Mesenchymal stem cell (in vitro differentiated cells and primary cell): ENCODE results near the gene RBMS3.

ENCODE experiments used
- DNase-seq: peaks from one replicate; pipeline ENCODE4 v3.0.0-alpha.2; 2013
- H2AFZ ChIP-seq: one replicate; pipeline ENCODE4 v1.6.1; 2013; ENCODE audit warnings: low read depth, mild to moderate bottlenecking, control low read depth, inconsistent platforms, low read length, moderate library complexity
- H2AK5ac ChIP-seq: 2 replicates; pipeline ENCODE4 v1.6.1; 2013; ENCODE audit warnings: low read length, moderate library complexity, mild to moderate bottlenecking, inconsistent platforms; ENCODE audit not compliant: severe bottlenecking
- H2BK120ac ChIP-seq: one replicate; pipeline ENCODE4 v1.6.1; 2013; ENCODE audit warnings: low read depth, mild to moderate bottlenecking, inconsistent platforms, low read length, moderate library complexity
- H2BK12ac ChIP-seq, 2 experiments: one replicate each; pipeline ENCODE4 v1.6.1; 2013; ENCODE audit warnings: inconsistent platforms in 2 of 2, low read length in 2 of 2, mild to moderate bottlenecking in 2 of 2, moderate library complexity in 2 of 2, control low read depth in 1 of 2
- H2BK15ac ChIP-seq: one replicate; pipeline ENCODE4 v1.6.1; 2013; ENCODE audit warnings: mild to moderate bottlenecking, low read depth, inconsistent platforms; ENCODE audit not compliant: poor library complexity, severe bottlenecking
- H2BK5ac ChIP-seq: 2 replicates; pipeline ENCODE4 v1.6.1; 2013; ENCODE audit warnings: low read depth, mild to moderate bottlenecking, low read length, control low read depth, inconsistent platforms; ENCODE audit not compliant: poor library complexity, severe bottlenecking
- H3K14ac ChIP-seq, 2 experiments: one replicate each; pipeline ENCODE4 v1.6.1; 2013; ENCODE audit warnings: inconsistent platforms in 2 of 2, low read length in 2 of 2, control low read depth in 1 of 2, mild to moderate bottlenecking in 1 of 2, moderate library complexity in 1 of 2
- H3K18ac ChIP-seq, 2 experiments: one replicate each; pipeline ENCODE4 v1.6.1; 2013; ENCODE audit warnings: inconsistent platforms in 2 of 2, low read length in 2 of 2, control low read depth in 1 of 2, low read depth in 1 of 2, mild to moderate bottlenecking in 1 of 2
- H3K23ac ChIP-seq, 2 experiments: one replicate each; pipeline ENCODE4 v1.6.1; 2013; ENCODE audit warnings: inconsistent platforms in 2 of 2, low read length in 2 of 2, mild to moderate bottlenecking in 2 of 2, moderate library complexity in 2 of 2, control low read depth in 1 of 2
- H3K27ac ChIP-seq: 2 replicates; pipeline ENCODE4 v1.5.1; 2013; ENCODE audit warnings: mild to moderate bottlenecking, moderate library complexity, low read length, control low read depth, inconsistent platforms; ENCODE audit not compliant: poor library complexity, severe bottlenecking
- H3K27me3 ChIP-seq, 2 experiments: 2 replicates each; pipeline versions ENCODE4 v1.6.1 to v1.7.0; 2013; ENCODE audit warnings: low read length in 2 of 2, mild to moderate bottlenecking in 2 of 2, moderate library complexity in 2 of 2, control low read depth in 1 of 2, inconsistent platforms in 1 of 2; ENCODE audit not compliant: control insufficient read depth in 1 of 2, insufficient read depth in 1 of 2
- H3K36me3 ChIP-seq, 2 experiments: 2 replicates each; pipeline versions ENCODE4 v1.6.1 to v1.7.0; 2013; ENCODE audit warnings: low read length in 2 of 2, control low read depth in 1 of 2, inconsistent platforms in 1 of 2, low read depth in 1 of 2, mild to moderate bottlenecking in 1 of 2; ENCODE audit not compliant: insufficient read depth in 2 of 2, control insufficient read depth in 1 of 2
- H3K4ac ChIP-seq, 2 experiments: one replicate each; pipeline ENCODE4 v1.6.1; 2013; ENCODE audit warnings: inconsistent platforms in 2 of 2, low read length in 2 of 2, mild to moderate bottlenecking in 2 of 2, moderate library complexity in 2 of 2, control low read depth in 1 of 2, low read depth in 1 of 2
- H3K4me1 ChIP-seq: 2 replicates; pipeline ENCODE4 v1.6.1; 2013; ENCODE audit warnings: low read depth, low read length, control low read depth; ENCODE audit not compliant: control insufficient read depth, insufficient read depth
- H3K4me2 ChIP-seq: 2 replicates; pipeline ENCODE4 v1.6.1; 2013; ENCODE audit warnings: low read length, mild to moderate bottlenecking, inconsistent platforms; ENCODE audit not compliant: poor library complexity, severe bottlenecking
- H3K4me3 ChIP-seq, 2 experiments: 2 replicates each; pipeline versions ENCODE4 v1.5.1 to v1.7.0; 2013; ENCODE audit warnings: low read length in 2 of 2, mild to moderate bottlenecking in 2 of 2, control low read depth in 1 of 2, low read depth in 1 of 2; ENCODE audit not compliant: insufficient read depth in 1 of 2
- H3K79me1 ChIP-seq: replicated peaks from 2 replicates; pipeline ENCODE4 v1.6.1; 2013; ENCODE audit warnings: mild to moderate bottlenecking, control low read depth, low read length, inconsistent platforms; ENCODE audit not compliant: poor library complexity, severe bottlenecking
- H3K9ac ChIP-seq: 2 replicates; pipeline ENCODE4 v1.7.0; 2013; ENCODE audit warnings: mild to moderate bottlenecking, low read length, moderate library complexity
- H3K9me3 ChIP-seq: 2 replicates; pipeline ENCODE4 v1.7.0; 2013; ENCODE audit warnings: mild to moderate bottlenecking, low read length; ENCODE audit not compliant: control insufficient read depth
- H4K8ac ChIP-seq: one replicate; pipeline ENCODE4 v1.6.1; 2013; ENCODE audit warnings: inconsistent platforms, mild to moderate bottlenecking, low read length, moderate library complexity
- H4K91ac ChIP-seq: one replicate; pipeline ENCODE4 v1.6.1; 2013; ENCODE audit warnings: mild to moderate bottlenecking, low read length, inconsistent platforms
- WGBS: methylation state at CpG from one replicate; pipeline ENCODE4 v1.1.7; 2013; ENCODE audit warnings: mixed read lengths; 5-methylcytosine and 5-hydroxymethylcytosine counted together

Gene RBMS3

GRCh38 chr3:29695643-29696198 lies 414.9 kb downstream of the RBMS3 start:
- H3K27me3 ChIP-seq: no peaks in the 10 kb centered on the region
- H3K23ac ChIP-seq: no peak overlapping the region
- H3K79me1 ChIP-seq: peaks cover 5% of the 10 kb centered on the region
- WGBS: 14% methylated on average over 3 of the region's 3 CpGs
- H3K36me3 ChIP-seq: peaks cover 0 to 3% of the 10 kb centered on the region in 2 experiments
- H3K4me2 ChIP-seq: no peak overlapping the region
- H4K91ac ChIP-seq: peak overlapping the region; percentile 39
- peak; percentile 84 for DNase-seq
- peak overlapping the region; percentile 49 for H2BK120ac ChIP-seq
- H3K18ac ChIP-seq: peak overlapping the region; percentile 77 to 91
- H2AK5ac ChIP-seq: peak overlapping the region; percentile 92
- H2AFZ ChIP-seq: no peak overlapping the region
- peak overlapping the region; percentile 99 for H3K27ac ChIP-seq
- H3K14ac ChIP-seq: peak overlapping the region in 1 of 2 experiments; percentile 36
- H2BK5ac ChIP-seq: peak overlapping the region; percentile 97
- no peaks in the 10 kb centered on the region for H3K9me3 ChIP-seq
- H3K4me1 ChIP-seq: peaks cover 1% of the 10 kb centered on the region
- peak overlapping the region; percentile 75 for H3K9ac ChIP-seq
- no peak overlapping the region for H2BK15ac ChIP-seq
- H3K4ac ChIP-seq: peak overlapping the region in 1 of 2 experiments; percentile 67
- peak overlapping the region in 1 of 2 experiments; percentile 38 for H3K4me3 ChIP-seq
- no peak overlapping the region for H4K8ac ChIP-seq
- H2BK12ac ChIP-seq: peak overlapping the region; percentile 79 to 95

DNA sequence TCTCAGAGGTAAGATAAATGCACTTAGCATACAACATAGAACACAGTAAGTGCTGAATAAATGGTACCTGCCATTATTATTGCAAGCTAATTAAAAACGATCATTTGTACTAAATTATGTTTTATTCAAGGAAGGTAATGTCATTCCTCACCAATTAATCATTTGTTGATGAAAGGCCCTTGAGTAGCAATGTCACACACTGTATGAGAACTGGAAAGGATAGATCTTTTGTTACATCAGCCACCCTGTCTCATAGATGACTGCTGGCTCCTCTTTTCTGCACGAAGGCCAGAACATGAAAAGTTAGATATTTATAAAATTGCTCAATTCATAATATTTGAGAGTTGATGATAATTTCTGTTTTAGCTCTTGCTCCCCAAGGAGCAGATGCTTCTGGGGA lies 415.4 kb downstream of the RBMS3 start:
- Histone ChIP-seq H3K14ac (no peak overlapping the region), H3K79me1 (peaks cover 7% of the 10 kb centered on the region), H3K9me3 (no peaks in the 10 kb centered on the region), H2BK12ac (peak overlapping the region; percentile 14 to 65), H3K9ac (peak overlapping the region; percentile 75), H4K8ac (no peak overlapping the region), H3K27ac (peak overlapping the region; percentile 99), H3K4me1 (peaks cover 1% of the 10 kb centered on the region), H3K4me2 (no peak overlapping the region), H2AFZ (no peak overlapping the region), H3K4me3 (no peak overlapping the region), H2BK120ac (peak overlapping the region; percentile 29), H3K18ac (peak overlapping the region in 1 of 2 experiments; percentile 50), H3K36me3 (peaks cover 0 to 5% of the 10 kb centered on the region in 2 experiments), H2BK5ac (no peak overlapping the region), H3K4ac (peak overlapping the region; percentile 39 to 83), H3K23ac (no peak overlapping the region), H2AK5ac (peak overlapping the region; percentile 46), H2BK15ac (no peak overlapping the region), H3K27me3 (no peaks in the 10 kb centered on the region), H4K91ac (no peak overlapping the region)
- WGBS: no CpG with 5 or more reads among the region's 2 CpGs
- DNase-seq: no peak

GRCh38 chr3:29697989-29698388 lies 417.1 kb downstream of the RBMS3 start:
- Histone ChIP-seq H3K79me1 (peaks cover 16% of the 10 kb centered on the region), H3K9me3 (no peaks in the 10 kb centered on the region), H3K14ac (no peak overlapping the region), H4K91ac (no peak overlapping the region), H3K9ac (no peak overlapping the region), H2AFZ (no peak overlapping the region), H3K23ac (no peak overlapping the region), H3K18ac (no peak overlapping the region), H3K27ac (no peak overlapping the region), H2BK15ac (no peak overlapping the region), H3K36me3 (peaks cover 6 to 17% of the 10 kb centered on the region in 2 experiments), H3K4me1 (peaks cover 3% of the 10 kb centered on the region), H2BK5ac (no peak overlapping the region), H2BK120ac (no peak overlapping the region), H2AK5ac (no peak overlapping the region), H4K8ac (no peak overlapping the region), H3K4ac (no peak overlapping the region), H3K4me3 (no peak overlapping the region), H3K4me2 (no peak overlapping the region), H2BK12ac (no peak overlapping the region), H3K27me3 (no peaks in the 10 kb centered on the region)
- DNase-seq: peak; percentile 63
- WGBS: 82% methylated on average over 2 of the region's 2 CpGs

DNA sequence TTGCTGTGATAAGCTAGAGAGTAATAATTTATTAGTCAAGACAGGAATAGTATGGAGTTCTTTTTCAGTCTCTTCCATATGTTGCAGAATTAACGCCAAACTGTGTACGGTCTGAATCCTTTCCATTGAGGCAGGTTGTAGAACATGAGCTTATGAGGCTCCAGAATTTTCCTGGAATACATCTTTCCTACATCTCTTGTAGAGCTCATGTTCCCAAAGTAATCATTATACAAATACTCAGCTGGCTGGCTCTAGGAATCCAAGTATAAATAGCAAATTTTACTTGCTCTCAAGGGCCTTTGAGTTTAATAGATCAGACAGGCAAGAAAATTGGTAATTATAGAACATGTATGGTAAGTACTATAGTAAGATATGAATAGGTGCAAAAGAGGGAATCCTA lies 419.4 kb downstream of the RBMS3 start:
- Histone ChIP-seq H3K9ac (no peak overlapping the region), H4K91ac (no peak overlapping the region), H2AK5ac (no peak overlapping the region), H2BK120ac (no peak overlapping the region), H2BK5ac (no peak overlapping the region), H3K14ac (no peak overlapping the region), H2BK12ac (no peak overlapping the region), H3K9me3 (no peaks in the 10 kb centered on the region), H3K4ac (no peak overlapping the region), H3K4me1 (peaks cover 3% of the 10 kb centered on the region), H3K27me3 (no peaks in the 10 kb centered on the region), H2AFZ (no peak overlapping the region), H3K23ac (no peak overlapping the region), H3K18ac (no peak overlapping the region), H3K36me3 (peaks cover 9 to 17% of the 10 kb centered on the region in 2 experiments), H3K27ac (no peak overlapping the region), H3K4me3 (no peak overlapping the region), H2BK15ac (no peak overlapping the region), H4K8ac (no peak overlapping the region), H3K79me1 (peaks cover 19% of the 10 kb centered on the region), H3K4me2 (no peak overlapping the region)
- no peak for DNase-seq
- 100% methylated on average over 2 of the region's 2 CpGs for WGBS
